CD4-positive, alpha-beta T cell treated with Interleukin-15 for 4 hours (primary cell): ENCODE measurements around the gene QSER1.
A peak's percentile ranks its signal among the peaks of the same experiment; 100 is the strongest.
"Not testable (repeated sequence)": the region's sequence is repeated elsewhere in the genome, so short reads cannot be mapped to it uniquely, and the experiment has no call there.

Experiments
- DNase-seq: peaks from one replicate; pipeline ENCODE4 v3.0.0-alpha.2; 2020; ENCODE audit warnings: low spot score

QSER1 gene

GRCh38 chr11:32892355-32893092 lies at the start of gene QSER1:
Gene QSER1, plus strand, starts transcription at chr11:32892811. Its CDS starts 315 bp downstream, at chr11:32893126.
- DNase-seq = peak; percentile 57

DNA sequence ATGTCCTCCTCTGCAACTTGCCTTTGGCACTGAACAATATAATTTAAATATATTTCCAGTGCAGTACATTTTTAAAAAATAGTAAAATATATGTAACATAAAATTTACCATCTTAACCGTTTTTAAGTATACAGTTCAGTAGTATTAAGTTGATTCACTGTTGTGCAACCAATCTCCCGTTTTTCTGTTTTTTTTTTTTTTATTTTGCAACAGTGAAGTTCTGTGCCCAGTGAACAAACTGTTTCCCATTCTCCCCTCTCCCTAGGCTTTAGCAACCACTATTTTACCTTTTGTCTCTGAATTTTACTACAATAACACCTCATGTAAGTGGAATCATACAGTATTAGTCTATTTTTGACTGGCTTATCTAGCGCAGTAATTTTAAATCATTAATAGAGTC lies 49.1 kb upstream of the QSER1 start:
- DNase-seq = no peak

DNA sequence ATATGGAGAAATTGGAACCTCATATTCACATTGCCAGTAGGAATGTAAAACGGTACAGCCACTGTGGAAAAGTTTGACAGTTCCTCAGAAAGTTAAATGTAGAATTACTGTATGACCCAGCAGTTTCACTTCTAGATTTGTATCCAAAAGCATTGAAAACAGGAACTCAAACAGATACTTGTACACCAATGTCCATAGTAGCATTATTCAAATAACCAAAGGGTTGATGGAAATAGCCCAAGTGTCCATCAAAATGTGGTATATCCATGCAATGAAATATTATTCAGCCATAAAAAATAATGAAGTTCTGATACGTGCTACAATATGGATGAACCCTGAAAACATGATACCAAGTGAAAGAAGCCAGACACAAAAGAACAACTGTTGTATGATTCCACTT lies 45.1 kb upstream of the QSER1 start:
- DNase-seq = no peak

- DNase-seq = no peak
Measured at GRCh38 chr11:32849761-32850160, 42.9 kb upstream of the QSER1 start.

DNA sequence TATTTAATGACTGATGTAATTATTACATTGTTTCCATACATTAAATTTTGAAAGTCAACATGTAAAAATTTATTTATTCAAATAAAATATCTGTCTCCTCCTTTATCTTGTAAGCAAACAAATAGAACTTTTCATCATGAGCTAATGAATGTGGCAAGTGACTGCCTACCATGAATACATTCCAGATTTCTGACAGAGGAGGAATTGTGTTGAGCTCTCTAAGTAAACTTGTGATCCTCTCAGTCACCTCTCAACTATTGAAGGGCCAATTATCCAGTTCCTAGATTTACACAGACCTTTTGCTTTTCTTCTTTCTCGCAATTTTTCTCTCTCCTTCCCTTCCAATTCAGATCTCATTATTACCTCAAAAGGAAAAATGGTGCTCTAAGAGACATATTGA lies 41.4 kb upstream of the QSER1 start:
- DNase-seq = no peak

DNA sequence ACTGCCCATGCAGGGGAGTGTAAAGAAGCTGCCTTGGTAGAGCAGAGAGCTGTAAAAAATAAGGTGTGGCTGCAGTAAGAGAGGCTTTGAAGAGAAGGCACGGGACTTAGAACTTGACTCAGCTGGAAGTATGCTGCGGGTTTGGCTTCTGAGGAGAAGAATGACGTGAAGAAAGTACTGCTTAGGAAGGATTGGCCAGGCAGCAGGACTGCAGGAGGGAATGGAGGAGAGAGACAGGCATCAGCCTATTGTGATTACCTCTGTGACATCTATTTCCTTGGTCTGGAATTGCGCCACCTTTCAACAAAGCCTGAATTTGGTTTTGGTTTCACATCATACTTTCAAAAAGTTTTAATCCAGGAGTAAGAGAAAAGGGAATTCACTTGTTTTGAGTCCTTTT lies 40.4 kb upstream of the QSER1 start:
- DNase-seq = no peak

DNA sequence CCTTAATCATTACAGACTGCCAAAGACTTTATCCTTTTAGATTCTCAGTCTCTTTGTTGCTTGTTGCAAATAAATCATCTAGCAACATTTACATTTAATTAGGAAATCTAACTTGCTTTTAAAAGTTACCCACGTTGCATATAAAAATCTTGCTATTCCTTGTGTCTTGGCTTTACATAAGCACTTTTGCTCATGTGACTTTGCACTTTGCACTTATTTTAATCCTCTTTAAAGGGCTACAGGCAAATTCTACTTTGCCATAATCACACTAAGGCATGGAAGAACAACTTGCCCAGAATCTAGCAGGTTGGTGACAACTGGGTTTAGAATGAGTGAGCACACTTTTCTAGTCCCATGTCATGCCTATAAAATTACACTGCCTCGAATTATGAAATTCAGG lies 37.0 kb upstream of the QSER1 start:
- no peak for DNase-seq

- DNase-seq = no peak
Measured at GRCh38 chr11:32858731-32859130, 33.9 kb upstream of the QSER1 start.

- no peak for DNase-seq
Measured at GRCh38 chr11:32861850-32862577, 30.6 kb upstream of the QSER1 start.

GRCh38 chr11:32864555-32864954 lies 28.1 kb upstream of the QSER1 start:
- no peak for DNase-seq

GRCh38 chr11:32868752-32869151 lies 23.9 kb upstream of the QSER1 start:
- DNase-seq = not testable (repeated sequence)

DNA sequence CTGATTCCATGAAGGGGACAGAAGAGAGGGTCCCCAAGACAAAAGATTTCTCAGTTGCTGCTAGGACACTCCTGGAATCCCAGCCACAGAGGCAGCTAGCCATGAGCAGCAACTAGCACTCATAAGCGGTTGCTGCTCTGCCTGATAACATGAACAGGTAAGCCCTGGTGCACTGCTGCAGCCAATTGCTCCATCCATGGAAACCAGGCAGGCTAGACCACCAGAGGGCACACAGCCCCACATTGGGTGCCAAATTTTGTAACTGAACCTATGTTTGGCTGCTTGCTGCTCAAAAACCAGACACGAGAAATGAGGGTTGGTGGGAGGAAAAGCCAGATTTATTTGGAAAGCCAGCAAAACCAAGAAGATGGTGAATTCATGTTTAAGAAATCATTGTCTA lies 21.9 kb upstream of the QSER1 start:
- DNase-seq = peak; percentile 16

DNA sequence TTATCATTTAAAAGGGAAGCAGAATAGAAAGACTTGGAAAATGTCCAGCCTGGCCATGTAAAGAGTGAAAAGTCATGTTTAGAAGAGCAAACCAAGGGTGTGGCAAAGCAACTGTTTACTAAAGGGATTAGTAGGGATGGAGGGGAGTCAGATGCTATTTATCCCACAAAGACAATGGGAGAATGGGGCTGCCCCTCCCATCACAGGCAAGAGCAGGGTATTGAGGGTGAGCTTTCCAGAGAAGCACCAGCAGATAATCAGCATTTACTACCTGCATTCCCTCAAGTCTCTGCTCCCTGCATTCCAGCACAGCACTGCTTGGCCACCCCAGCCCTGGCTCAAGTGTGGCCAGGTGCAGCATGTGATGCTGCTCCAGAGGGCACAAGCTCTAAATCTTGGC lies 18.5 kb upstream of the QSER1 start:
- DNase-seq = no peak

GRCh38 chr11:32881286-32881685 lies 11.3 kb upstream of the QSER1 start:
- no peak for DNase-seq

- no peak for DNase-seq
Measured at GRCh38 chr11:32883421-32883820, 9.2 kb upstream of the QSER1 start.

DNA sequence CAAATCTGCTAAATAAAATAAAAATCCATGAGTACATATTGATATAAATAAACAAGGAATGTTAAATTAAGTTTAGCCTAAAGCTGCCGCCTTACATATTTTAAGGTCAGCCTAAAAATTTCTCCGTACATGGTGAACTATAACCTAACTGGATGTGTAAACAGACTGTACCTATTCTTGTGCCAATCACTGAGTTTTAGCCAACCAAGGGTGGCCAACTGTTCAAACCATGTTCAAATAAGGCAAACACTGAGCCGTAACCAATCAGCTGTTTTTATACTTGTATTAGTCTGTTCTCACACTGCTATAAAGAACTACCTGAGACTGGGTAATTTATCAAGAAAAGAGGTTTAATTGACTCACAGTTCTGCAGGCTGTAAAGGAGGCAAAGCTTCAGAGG lies 8.6 kb upstream of the QSER1 start:
- no peak for DNase-seq

GRCh38 chr11:32884770-32885384 lies 7.7 kb upstream of the QSER1 start:
- no peak for DNase-seq

GRCh38 chr11:32885556-32885955 lies 7.1 kb upstream of the QSER1 start:
- DNase-seq = no peak

DNA sequence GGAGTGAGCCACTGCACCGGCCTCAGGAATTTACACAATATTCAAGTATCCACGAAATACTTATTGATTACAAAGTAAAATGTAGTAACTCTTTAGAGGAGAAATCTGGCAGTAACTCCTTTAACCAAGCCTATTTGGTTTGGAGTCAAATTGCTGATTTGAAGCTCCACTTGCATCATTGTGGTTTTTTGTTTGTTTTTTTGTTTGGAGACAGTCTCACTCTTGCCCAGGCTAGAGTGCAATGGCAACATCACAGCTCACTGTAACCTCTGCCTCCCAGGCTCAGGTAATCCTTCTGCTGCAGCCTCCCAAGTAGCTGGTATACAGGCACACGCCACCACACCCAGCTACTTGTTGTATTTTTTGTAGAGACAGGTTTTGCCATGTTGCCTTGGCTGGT lies 6.4 kb upstream of the QSER1 start:
- DNase-seq = no peak

- not testable (repeated sequence) for DNase-seq
Measured at GRCh38 chr11:32887707-32888383, 4.8 kb upstream of the QSER1 start.

GRCh38 chr11:32888384-32888710 lies 4.3 kb upstream of the QSER1 start:
- DNase-seq = not testable (repeated sequence)

DNA sequence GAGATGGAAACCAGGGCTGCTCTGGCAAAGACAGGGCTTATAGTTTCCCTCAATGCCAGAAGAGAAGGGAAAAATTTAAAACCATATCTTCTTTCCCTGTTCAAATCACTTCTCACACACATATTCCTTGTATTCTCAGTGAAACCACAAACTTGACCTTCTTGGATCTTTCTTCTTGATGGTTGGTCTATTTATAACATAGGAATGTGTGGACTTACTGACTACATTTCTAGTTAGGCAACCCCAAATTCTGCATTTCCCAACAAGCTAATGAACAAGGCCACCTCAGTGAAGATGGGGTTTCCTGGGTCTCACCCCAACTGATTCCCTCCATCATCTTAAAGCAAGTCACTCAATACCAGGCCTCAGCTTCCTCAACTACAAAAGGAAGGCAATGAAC lies 3.8 kb upstream of the QSER1 start:
- DNase-seq = no peak
